HEK293T (cell line): ENCODE data around the gene DPEP2NB.
"Not testable (repeated sequence)": the region's sequence is repeated elsewhere in the genome, so short reads cannot be mapped to it uniquely, and the experiment has no call there.

ENCODE experiments used
- CTCF ChIA-PET: fragments of 350-600 bp; formaldehyde crosslinking; extraction: SDS; loops from one replicate; lab custom pipeline; 2021; ENCODE audit warnings: antibody characterized with exemption, inconsistent platforms; lab: Yijun Ruan, JAX
- POLR2A ChIA-PET: fragments of 350-600 bp; formaldehyde crosslinking; extraction: SDS; loops from one replicate; lab custom pipeline; 2020; ENCODE audit warnings: antibody characterized with exemption, inconsistent platforms; lab: Yijun Ruan, JAX
- DNase-seq: peaks from one replicate; pipeline ENCODE4 v3.0.0; 2012; ENCODE audit warnings: mixed read lengths; ENCODE audit errors: extremely low spot score
- ARNT ChIP-seq: fragments of 450-650 bp; IDR thresholded peaks from 2 replicates; pipeline ENCODE4 v1.6.1; 2017; ENCODE audit warnings: mild to moderate bottlenecking
- BHLHE40 ChIP-seq: fragments of 450-650 bp; IDR thresholded peaks from 2 replicates; pipeline ENCODE4 v1.6.1; 2016; ENCODE audit warnings: mild to moderate bottlenecking, moderate library complexity, borderline replicate concordance
- CTBP1 ChIP-seq: fragments of 450-650 bp; IDR thresholded peaks from 2 replicates; pipeline ENCODE4 v1.6.1; 2016; ENCODE audit warnings: borderline replicate concordance
- ELF4 ChIP-seq: fragments of 450-650 bp; IDR thresholded peaks from 2 replicates; pipeline ENCODE4 v1.6.1; 2017; ENCODE audit warnings: antibody characterized with exemption
- FOXA1 ChIP-seq: fragments of 450-650 bp; IDR thresholded peaks from 2 replicates; pipeline ENCODE4 v1.6.1; 2016; ENCODE audit warnings: mild to moderate bottlenecking
- FOXK2 ChIP-seq: fragments of 450-650 bp; IDR thresholded peaks from 2 replicates; pipeline ENCODE4 v1.6.1; 2016; ENCODE audit warnings: mild to moderate bottlenecking
- FOXM1 ChIP-seq: fragments of 450-650 bp; IDR thresholded peaks from 2 replicates; pipeline ENCODE4 v1.6.1; 2017; ENCODE audit warnings: mild to moderate bottlenecking, borderline replicate concordance
- HDGF ChIP-seq: fragments of 450-650 bp; IDR thresholded peaks from 2 replicates; pipeline ENCODE4 v1.6.1; 2017; ENCODE audit warnings: antibody characterized with exemption, borderline replicate concordance
- L3MBTL2 ChIP-seq: fragments of 450-650 bp; conservative IDR thresholded peaks from 2 replicates; pipeline ENCODE4 v1.6.1; 2016; ENCODE audit warnings: mild to moderate bottlenecking
- LEF1 ChIP-seq: fragments of 450-650 bp; IDR thresholded peaks from 2 replicates; pipeline ENCODE4 v1.6.1; 2017; ENCODE audit warnings: mild to moderate bottlenecking, borderline replicate concordance
- NFRKB ChIP-seq: fragments of 450-650 bp; IDR thresholded peaks from 2 replicates; pipeline ENCODE4 v1.6.1; 2016; ENCODE audit warnings: mild to moderate bottlenecking, moderate library complexity
- PKNOX1 ChIP-seq: fragments of 450-650 bp; IDR thresholded peaks from 2 replicates; pipeline ENCODE4 v1.6.1; 2016
- SP1 ChIP-seq: fragments of 450-650 bp; IDR thresholded peaks from 2 replicates; pipeline ENCODE4 v1.6.1; 2017
- SUZ12 ChIP-seq: fragments of 450-650 bp; IDR thresholded peaks from 2 replicates; pipeline ENCODE4 v1.6.1; 2016; ENCODE audit warnings: mild to moderate bottlenecking
- TARDBP ChIP-seq: fragments of 450-650 bp; IDR thresholded peaks from 2 replicates; pipeline ENCODE4 v1.6.1; 2016
- ZNF384 ChIP-seq: fragments of 450-650 bp; IDR thresholded peaks from 2 replicates; pipeline ENCODE4 v1.6.1; 2016

DPEP2NB gene

GRCh38 chr16:68005786-68006286, 9.9 kb downstream of the DPEP2NB start:
- ChIA-PET POLR2A (interaction anchor here (1.1 to 2.2 kb wide), 2 partner anchors 17 to 20 kb away, joined by 4 to 13 read pairs; partner anchors contain the start of genes DDX28 and DUS2), CTCF (interaction anchor here (1.5 kb wide), 1 partner anchor 35 kb away, joined by 4 read pairs; no protein-coding TSS in a partner anchor)
- DNase-seq: no peak
- TF ChIP-seq BHLHE40 (no peak), ELF4 (no peak), FOXK2 (no peak), L3MBTL2 (no peak), ARNT (no peak), SUZ12 (no peak), FOXA1 (no peak)

- no peak for DNase-seq
- CTCF ChIA-PET: interaction anchor here (1.5 kb wide), 1 partner anchor 36 kb away, joined by 4 read pairs; no protein-coding TSS in a partner anchor
- POLR2A ChIA-PET: interaction anchor here (1.0 to 2.2 kb wide), 2 partner anchors 17 to 20 kb away, joined by 3 to 13 read pairs; partner anchors contain the start of genes DDX28 and DUS2
- TF ChIP-seq NFRKB (no peak), ELF4 (no peak), ARNT (no peak), HDGF (no peak), TARDBP (no peak), LEF1 (no peak), L3MBTL2 (no peak), FOXA1 (no peak), CTBP1 (no peak), ZNF384 (no peak), BHLHE40 (no peak)
Observed at GRCh38 chr16:68005211-68005610, 10.5 kb downstream of the DPEP2NB start.

GRCh38 chr16:68003031-68003430, 12.7 kb downstream of the DPEP2NB start:
- CTCF ChIA-PET: interaction anchor here (0.5 to 0.7 kb wide), 2 partner anchors 9 to 18 kb away, joined by 3 to 4 read pairs; no protein-coding TSS in a partner anchor
- POLR2A ChIA-PET: interaction anchor here (0.6 to 3.1 kb wide), 3 partner anchors 20 to 166 kb away, joined by 3 to 9 read pairs (median 4); partner anchors contain the start of genes DDX28 and DUS2

GRCh38 chr16:68000450-68000849, 15.3 kb downstream of the DPEP2NB start:
- ChIA-PET POLR2A (interaction anchor here (3.1 kb wide), 1 partner anchor 22 kb away, joined by 9 read pairs; the partner anchor contains the start of genes DDX28 and DUS2), CTCF (no interaction called here)
- DNase-seq: no peak
- TF ChIP-seq LEF1 (no peak), SUZ12 (no peak), PKNOX1 (no peak), TARDBP (no peak), ELF4 (no peak), HDGF (no peak), SP1 (no peak), BHLHE40 (no peak), NFRKB (no peak)

More at GRCh38 chr16:68003031-68003430, 12.7 kb downstream of the DPEP2NB start:
- DNase-seq: no peak
- TF ChIP-seq ZNF384: no peak
- no peak for TF ChIP-seq L3MBTL2
- no peak for TF ChIP-seq SUZ12
- TF ChIP-seq NFRKB: no peak
- no peak for TF ChIP-seq FOXK2
- TF ChIP-seq CTBP1: no peak
- no peak for TF ChIP-seq LEF1
- TF ChIP-seq FOXM1: no peak
- no peak for TF ChIP-seq HDGF

- DNase-seq: peak; percentile 2
- CTCF ChIA-PET: no interaction called here
- no peak for TF ChIP-seq ELF4
- POLR2A ChIA-PET: interaction anchor here (3.1 kb wide), 1 partner anchor 23 kb away, joined by 9 read pairs; the partner anchor contains the start of genes DDX28 and DUS2
Observed at GRCh38 chr16:67999985-68000384, 15.7 kb downstream of the DPEP2NB start.

GRCh38 chr16:67998779-67999688, 16.7 kb downstream of the DPEP2NB start, which contains the start of gene DPEP2:
Gene DPEP2 (minus strand): TSS chr16:67999484. CDS start chr16:67993212, 6,272 bp downstream.
- POLR2A ChIA-PET: interaction anchor here (2.7 kb wide), 1 partner anchor 24 kb away, joined by 15 read pairs; the partner anchor contains the start of genes DDX28 and DUS2

GRCh38 chr16:67998231-67998778, 17.4 kb downstream of the DPEP2NB start:
- DNase-seq, CTCF ChIA-PET: not testable (repeated sequence)
- POLR2A ChIA-PET: interaction anchor here (2.7 kb wide), 1 partner anchor 25 kb away, joined by 15 read pairs; the partner anchor contains the start of genes DDX28 and DUS2

More at GRCh38 chr16:67998779-67999688, 16.7 kb downstream of the DPEP2NB start, which contains the start of gene DPEP2:
- CTCF ChIA-PET, DNase-seq: not testable (repeated sequence)
